PC-9 (cell line): ENCODE measurements around the gene PHYKPL. TPM values are rescaled to one million over a fixed set of nuclear protein-coding genes. Genes with fewer than 3 reads are reported as not detected.

Experiments
- BruUV-seq: library from RNA; stranded (reverse); fragments of 400-500 nt; replicated peaks from 2 replicates; lab custom pipeline; 2021; lab: Mats Ljungman, UMichigan
- CTCF ChIA-PET: fragments of 300-600 bp; sonication (Branson Sonifier 250); formaldehyde crosslinking; loops from one replicate; lab custom pipeline; 2022; ENCODE audit warnings: antibody characterized with exemption; lab: Charles Lee
- POLR2A ChIA-PET: fragments of 300-600 bp; sonication (Branson Sonifier 250); formaldehyde crosslinking; loops from one replicate; lab custom pipeline; 2022; ENCODE audit warnings: antibody characterized with exemption; ENCODE audit not compliant: unreplicated experiment; lab: Charles Lee
- DNase-seq, 2 experiments: peaks; one replicate each; pipeline versions ENCODE4 v3.0.0 to v3.0.0-alpha.2; 2015 to 2022; ENCODE audit warnings: mixed read lengths in 1 of 2
- H2AFZ ChIP-seq: fragments of 200-600 bp; sonication (generic); 2 replicates; pipeline ENCODE4 v1.8.1; 2017; ENCODE audit warnings: antibody characterized with exemption
- H3F3A ChIP-seq: fragments of 200-600 bp; sonication (generic); 2 replicates; pipeline ENCODE4 v1.8.1; 2017; ENCODE audit warnings: antibody characterized with exemption, mild to moderate bottlenecking, low read depth; ENCODE audit not compliant: insufficient read depth
- H3K27ac ChIP-seq: fragments of 200-600 bp; sonication (generic); 2 replicates; pipeline ENCODE4 v1.6.1; 2016; ENCODE audit warnings: mixed run types
- H3K27me3 ChIP-seq: fragments of 200-600 bp; sonication (generic); 2 replicates; pipeline ENCODE4 v1.6.1; 2016; ENCODE audit warnings: low read depth, mixed run types; ENCODE audit not compliant: insufficient read depth
- H3K36me3 ChIP-seq: fragments of 200-600 bp; sonication (generic); 2 replicates; pipeline ENCODE4 v1.6.1; 2016; ENCODE audit warnings: low read depth, mixed run types
- H3K4me1 ChIP-seq: fragments of 200-600 bp; sonication (generic); replicated peaks from 2 replicates; pipeline ENCODE4 v1.6.1; 2016; ENCODE audit warnings: mixed run types; ENCODE audit not compliant: insufficient read depth
- H3K4me2 ChIP-seq: fragments of 200-600 bp; sonication (generic); 2 replicates; pipeline ENCODE4 v1.6.1; 2017; ENCODE audit warnings: mixed run types
- H3K4me3 ChIP-seq: fragments of 200-600 bp; sonication (generic); 2 replicates; pipeline ENCODE4 v1.6.1; 2016; ENCODE audit warnings: mixed run types
- H3K79me2 ChIP-seq: fragments of 200-600 bp; sonication (generic); 2 replicates; pipeline ENCODE4 v1.6.1; 2017; ENCODE audit warnings: low read depth, mixed run types
- H3K9me2 ChIP-seq: fragments of 200-600 bp; sonication (generic); 2 replicates; pipeline ENCODE4 v1.8.1; 2017; ENCODE audit warnings: mild to moderate bottlenecking; ENCODE audit not compliant: insufficient read depth
- H3K9me3 ChIP-seq: fragments of 200-600 bp; sonication (generic); 2 replicates; pipeline ENCODE4 v1.8.1; 2016; ENCODE audit warnings: low read depth; ENCODE audit not compliant: insufficient read depth
- H4K20me1 ChIP-seq: fragments of 200-600 bp; sonication (generic); 2 replicates; pipeline ENCODE4 v1.8.1; 2017; ENCODE audit not compliant: insufficient read depth
- EZH2 ChIP-seq: fragments of 200-600 bp; sonication (generic); IDR thresholded peaks from 2 replicates; pipeline ENCODE4 v1.8.0; 2017; ENCODE audit warnings: antibody characterized with exemption, low read depth
- intact Hi-C: fragments of 100-400 bp; cut with micrococcal nuclease; formaldehyde crosslinking; loops from one replicate; pipeline ENCODE4 v1.10.0; 2022; ENCODE audit not compliant: unreplicated experiment
- total RNA-seq: library from RNA; stranded (reverse); gene quantifications from 2 replicates; pipeline ENCODE4 v1.2.3, GENCODE V29; 2021
- TF ChIP-seq, protein P1 (sequence below): fragments of 200-600 bp; sonication (generic); conservative IDR thresholded peaks from 2 replicates; pipeline ENCODE4 v1.6.1; 2017; ENCODE audit warnings: mixed run types, antibody characterized with exemption, mild to moderate bottlenecking, moderate library complexity

The PHYKPL gene
- total RNA-seq, 1 experiment from 2014 or later = 73.7 TPM

- ChIA-PET POLR2A (no interaction called here), CTCF (interaction anchor here (1.6 kb wide), 1 partner anchor 9 kb away, joined by 4 read pairs; the partner anchor contains the start of gene NHP2)
- no peaks in the 10 kb centered on the region for H3K9me2 ChIP-seq
- no peaks in the 10 kb centered on the region for H3F3A ChIP-seq
- intact Hi-C loops = loop anchor here (5.0 to 10.0 kb wide), 2 partner anchors 40 to 558 kb away; partner anchors contain the start of genes B4GALT7 and HNRNPAB
- H2AFZ ChIP-seq = no peak overlapping the region
- no peak overlapping the region for H3K4me2 ChIP-seq
- H3K4me3 ChIP-seq = no peak overlapping the region
- no peak for DNase-seq
- H3K27ac ChIP-seq = no peak overlapping the region
- no peaks in the 10 kb centered on the region for H4K20me1 ChIP-seq
- no peaks in the 10 kb centered on the region for H3K79me2 ChIP-seq
- no peaks in the 10 kb centered on the region for H3K36me3 ChIP-seq
- no peaks in the 10 kb centered on the region for H3K9me3 ChIP-seq
- no peaks in the 10 kb centered on the region for H3K4me1 ChIP-seq
- BruUV-seq = no TSS peak
- H3K27me3 ChIP-seq = no peaks in the 10 kb centered on the region; the same call in 1 of the 2 replicates
- TF ChIP-seq, protein P1, sequence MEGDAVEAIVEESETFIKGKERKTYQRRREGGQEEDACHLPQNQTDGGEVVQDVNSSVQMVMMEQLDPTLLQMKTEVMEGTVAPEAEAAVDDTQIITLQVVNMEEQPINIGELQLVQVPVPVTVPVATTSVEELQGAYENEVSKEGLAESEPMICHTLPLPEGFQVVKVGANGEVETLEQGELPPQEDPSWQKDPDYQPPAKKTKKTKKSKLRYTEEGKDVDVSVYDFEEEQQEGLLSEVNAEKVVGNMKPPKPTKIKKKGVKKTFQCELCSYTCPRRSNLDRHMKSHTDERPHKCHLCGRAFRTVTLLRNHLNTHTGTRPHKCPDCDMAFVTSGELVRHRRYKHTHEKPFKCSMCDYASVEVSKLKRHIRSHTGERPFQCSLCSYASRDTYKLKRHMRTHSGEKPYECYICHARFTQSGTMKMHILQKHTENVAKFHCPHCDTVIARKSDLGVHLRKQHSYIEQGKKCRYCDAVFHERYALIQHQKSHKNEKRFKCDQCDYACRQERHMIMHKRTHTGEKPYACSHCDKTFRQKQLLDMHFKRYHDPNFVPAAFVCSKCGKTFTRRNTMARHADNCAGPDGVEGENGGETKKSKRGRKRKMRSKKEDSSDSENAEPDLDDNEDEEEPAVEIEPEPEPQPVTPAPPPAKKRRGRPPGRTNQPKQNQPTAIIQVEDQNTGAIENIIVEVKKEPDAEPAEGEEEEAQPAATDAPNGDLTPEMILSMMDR = no peak
- no peak for TF ChIP-seq EZH2
Observed at GRCh38 chr5:178162481-178162880, 70.1 kb downstream of the PHYKPL start.

GRCh38 chr5:178160176-178160575 is 72.4 kb downstream of the PHYKPL start:
- Histone ChIP-seq H3K27ac (no peak overlapping the region), H2AFZ (no peak overlapping the region), H3K4me3 (no peak overlapping the region), H3K27me3 (no peaks in the 10 kb centered on the region; the same call in 1 of the 2 replicates), H3K4me1 (no peaks in the 10 kb centered on the region), H3K79me2 (no peaks in the 10 kb centered on the region), H3K4me2 (no peak overlapping the region), H4K20me1 (no peaks in the 10 kb centered on the region), H3K9me2 (no peaks in the 10 kb centered on the region), H3K36me3 (no peaks in the 10 kb centered on the region), H3K9me3 (no peaks in the 10 kb centered on the region), H3F3A (no peaks in the 10 kb centered on the region)
- DNase-seq = no peak
- intact Hi-C loops = loop anchor here (5.0 to 10.0 kb wide), 2 partner anchors 42 to 555 kb away; partner anchors contain the start of genes B4GALT7 and HNRNPAB
- TF ChIP-seq EZH2 = no peak
- TF ChIP-seq, protein P1 = no peak
- no TSS peak for BruUV-seq
- ChIA-PET CTCF (no interaction called here), POLR2A (no interaction called here)

Other genes with a start within 250 kb of the PHYKPL start
- gene PROP1, start 236.6 kb downstream of the PHYKPL start, total RNA-seq = not detected in 2 replicates
- gene N4BP3, start 119.3 kb downstream of the PHYKPL start, total RNA-seq = 0.81 and 1.1 TPM in 2 replicates
- gene RMND5B, start 101.8 kb downstream of the PHYKPL start, total RNA-seq = 30.3 and 35.1 TPM in 2 replicates
- gene NHP2, start 78.9 kb downstream of the PHYKPL start, total RNA-seq = 221 and 229 TPM in 2 replicates
- gene GMCL2, start 45.4 kb downstream of the PHYKPL start, total RNA-seq = not detected in 2 replicates
- gene HNRNPAB, start 28.3 kb downstream of the PHYKPL start, total RNA-seq = 171 and 193 TPM in 2 replicates